Mesothelial cell of epicardium (in vitro differentiated cells): ENCODE data around the gene GRK5. TPM values are rescaled to one million over a fixed set of nuclear protein-coding genes. Genes with fewer than 3 reads are reported as not detected.

Experiments used
- DNase-seq, 2 experiments: peaks; one replicate each; pipeline ENCODE4 v3.0.0; 2021; ENCODE audit warnings: low spot score in 2 of 2; ENCODE audit not compliant: unreplicated experiment in 2 of 2
- H3K27ac Mint-ChIP-seq: 2 replicates; pipeline ENCODE4 v1.8.0; 2021; ENCODE audit warnings: mixed read lengths
- H3K27me3 Mint-ChIP-seq: 2 replicates; pipeline ENCODE4 v1.8.0; 2021; ENCODE audit warnings: low read depth, mixed read lengths
- H3K36me3 Mint-ChIP-seq: 2 replicates; pipeline ENCODE4 v1.8.0; 2021; ENCODE audit warnings: mixed read lengths
- H3K4me1 Mint-ChIP-seq: 2 replicates; pipeline ENCODE4 v1.8.0; 2021; ENCODE audit warnings: mixed read lengths
- H3K4me3 Mint-ChIP-seq: 2 replicates; pipeline ENCODE4 v1.8.0; 2021; ENCODE audit warnings: mild to moderate bottlenecking, moderate library complexity, mixed read lengths
- H3K9me3 Mint-ChIP-seq: 2 replicates; pipeline ENCODE4 v1.8.0; 2021; ENCODE audit warnings: mixed read lengths
- total RNA-seq: library from RNA; stranded (reverse); gene quantifications from 3 replicates; pipeline ENCODE4 v1.2.1, GENCODE V29; 2021
- TF ChIP-seq, protein P1 (sequence below): fragments of 200-600 bp; sonication (generic); IDR thresholded peaks from one replicate; pipeline ENCODE4 v1.5.0; 2021; ENCODE audit warnings: antibody characterized with exemption; ENCODE audit not compliant: unreplicated experiment

Gene GRK5
- total RNA-seq, 1 donor from 2014 or later, result 14.5 TPM

DNA sequence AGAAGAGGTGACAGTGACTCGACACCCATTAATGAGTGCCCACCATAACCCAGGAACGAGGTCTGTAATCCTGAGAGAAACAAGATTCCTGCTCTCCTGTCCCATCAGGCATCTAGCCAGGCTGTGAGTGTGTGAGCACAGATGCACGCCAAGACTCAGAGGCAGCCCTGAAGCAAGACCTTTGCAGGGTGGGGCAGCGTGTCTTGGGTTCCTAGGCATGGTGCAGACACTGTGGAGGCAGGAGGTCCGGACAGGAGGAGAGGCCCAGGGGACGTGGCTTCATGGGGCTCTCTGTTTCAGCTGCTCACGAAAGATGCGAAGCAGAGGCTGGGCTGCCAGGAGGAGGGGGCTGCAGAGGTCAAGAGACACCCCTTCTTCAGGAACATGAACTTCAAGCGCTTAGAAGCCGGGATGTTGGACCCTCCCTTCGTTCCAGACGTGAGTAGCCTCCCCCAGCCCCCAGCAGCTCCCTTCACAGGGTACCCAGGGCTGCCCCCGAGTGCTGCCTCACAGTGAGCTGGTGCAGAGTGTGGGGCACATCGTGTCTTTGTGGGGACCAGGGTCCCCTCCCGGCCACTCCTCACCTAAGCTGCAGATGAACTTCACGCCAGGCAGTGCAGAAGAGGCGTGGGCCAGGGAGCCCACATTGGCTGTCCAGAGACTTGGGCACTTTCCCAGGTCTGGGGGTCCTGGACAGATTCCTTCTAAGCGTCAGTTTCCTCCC lies 240.6 kb downstream of the GRK5 start:
- no peaks in the 10 kb centered on the region for H3K27me3 Mint-ChIP-seq
- H3K27ac Mint-ChIP-seq, result no peak overlapping the region
- TF ChIP-seq, protein P1, sequence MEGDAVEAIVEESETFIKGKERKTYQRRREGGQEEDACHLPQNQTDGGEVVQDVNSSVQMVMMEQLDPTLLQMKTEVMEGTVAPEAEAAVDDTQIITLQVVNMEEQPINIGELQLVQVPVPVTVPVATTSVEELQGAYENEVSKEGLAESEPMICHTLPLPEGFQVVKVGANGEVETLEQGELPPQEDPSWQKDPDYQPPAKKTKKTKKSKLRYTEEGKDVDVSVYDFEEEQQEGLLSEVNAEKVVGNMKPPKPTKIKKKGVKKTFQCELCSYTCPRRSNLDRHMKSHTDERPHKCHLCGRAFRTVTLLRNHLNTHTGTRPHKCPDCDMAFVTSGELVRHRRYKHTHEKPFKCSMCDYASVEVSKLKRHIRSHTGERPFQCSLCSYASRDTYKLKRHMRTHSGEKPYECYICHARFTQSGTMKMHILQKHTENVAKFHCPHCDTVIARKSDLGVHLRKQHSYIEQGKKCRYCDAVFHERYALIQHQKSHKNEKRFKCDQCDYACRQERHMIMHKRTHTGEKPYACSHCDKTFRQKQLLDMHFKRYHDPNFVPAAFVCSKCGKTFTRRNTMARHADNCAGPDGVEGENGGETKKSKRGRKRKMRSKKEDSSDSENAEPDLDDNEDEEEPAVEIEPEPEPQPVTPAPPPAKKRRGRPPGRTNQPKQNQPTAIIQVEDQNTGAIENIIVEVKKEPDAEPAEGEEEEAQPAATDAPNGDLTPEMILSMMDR, result no peak
- H3K4me3 Mint-ChIP-seq, result no peak overlapping the region
- H3K9me3 Mint-ChIP-seq, result no peaks in the 10 kb centered on the region
- no peaks in the 10 kb centered on the region for H3K4me1 Mint-ChIP-seq
- DNase-seq, result no peak
- H3K36me3 Mint-ChIP-seq, result no peaks in the 10 kb centered on the region

DNA sequence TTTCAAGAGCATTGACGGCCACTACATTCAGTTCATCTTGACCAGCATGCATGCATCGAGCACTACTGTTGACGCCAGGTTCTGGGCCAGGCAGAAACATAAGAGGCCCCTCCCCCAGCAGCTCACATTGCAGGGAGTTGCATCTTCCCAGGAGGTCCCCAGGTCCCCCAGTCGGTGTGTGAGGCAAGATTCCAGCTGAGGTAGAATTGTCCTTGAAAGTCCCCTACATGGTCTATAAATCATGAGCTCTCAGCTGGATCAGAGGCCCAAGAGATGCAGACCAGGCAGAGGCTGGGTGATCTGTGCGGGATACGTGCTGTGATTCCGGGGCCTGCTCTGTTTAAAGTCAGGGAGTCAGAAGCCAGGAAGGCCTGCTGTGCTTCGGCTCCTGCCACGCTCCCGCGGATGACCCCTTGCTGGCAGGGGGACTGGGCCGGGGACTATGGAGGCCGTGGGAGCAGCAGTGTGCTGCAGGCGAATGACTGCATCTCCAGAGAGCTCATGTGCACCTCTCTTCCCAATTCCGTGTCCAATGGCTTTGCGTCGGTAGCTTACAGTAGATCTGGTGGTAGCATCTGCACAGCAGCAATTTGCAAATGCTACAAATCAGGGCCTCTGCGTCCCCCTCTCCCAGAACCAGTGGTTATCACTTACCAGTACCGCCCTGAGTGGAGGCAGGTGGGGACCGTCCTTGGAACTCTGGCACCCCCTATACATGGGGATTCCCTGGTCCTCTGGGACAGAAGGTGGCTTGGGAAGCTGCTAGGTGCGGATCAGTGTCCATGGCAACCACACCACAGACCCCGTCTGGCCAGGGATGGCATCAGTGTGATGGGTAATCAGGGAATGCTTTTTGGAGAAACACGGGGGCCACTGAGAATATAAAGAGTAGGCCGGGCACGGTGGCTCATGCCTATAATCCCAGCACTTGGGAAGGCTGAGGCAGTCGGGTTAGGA lies 241.5 kb downstream of the GRK5 start:
- H3K9me3 Mint-ChIP-seq, result no peaks in the 10 kb centered on the region
- H3K36me3 Mint-ChIP-seq, result no peaks in the 10 kb centered on the region
- H3K4me1 Mint-ChIP-seq, result no peaks in the 10 kb centered on the region
- TF ChIP-seq, protein P1, result no peak
- H3K4me3 Mint-ChIP-seq, result no peak overlapping the region
- no peak overlapping the region for H3K27ac Mint-ChIP-seq
- H3K27me3 Mint-ChIP-seq, result no peaks in the 10 kb centered on the region
- no peak for DNase-seq

DNA sequence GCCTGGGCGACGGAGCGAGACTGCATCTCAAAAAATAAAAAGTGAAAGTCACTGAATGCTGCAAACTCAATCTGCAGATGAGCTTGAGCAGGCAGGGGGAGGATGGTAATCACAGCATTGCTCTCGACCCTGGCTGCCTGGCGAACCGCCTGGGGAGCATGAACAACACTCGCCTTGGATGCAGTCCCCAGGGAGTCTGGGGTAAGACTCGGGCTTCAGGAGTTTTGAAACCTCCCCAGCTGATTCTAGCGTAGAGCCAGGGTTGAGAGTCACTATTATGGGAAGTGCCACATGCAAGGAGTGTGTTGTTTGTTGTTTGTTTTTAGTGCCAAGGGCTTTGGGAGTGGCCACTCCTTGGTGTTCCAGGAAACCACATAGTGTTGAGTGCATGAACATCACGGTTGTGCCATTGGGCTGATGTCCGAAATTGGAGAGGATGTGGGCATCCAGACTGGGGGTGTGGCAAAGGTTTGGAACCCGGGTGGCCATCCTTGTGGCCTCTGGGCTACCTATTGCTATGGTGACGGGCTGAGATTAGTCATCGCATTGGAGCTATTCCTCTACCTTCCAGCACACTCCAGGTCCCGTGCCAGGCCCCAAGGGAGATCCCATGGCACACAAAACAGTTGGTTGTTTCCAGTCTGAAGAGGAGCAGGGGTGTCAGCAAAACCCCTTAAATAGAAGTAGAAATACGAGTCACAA lies 242.5 kb downstream of the GRK5 start:
- H3K36me3 Mint-ChIP-seq, result no peaks in the 10 kb centered on the region
- no peaks in the 10 kb centered on the region for H3K27me3 Mint-ChIP-seq
- H3K27ac Mint-ChIP-seq, result no peak overlapping the region
- no peak for DNase-seq
- TF ChIP-seq, protein P1, result no peak
- H3K4me1 Mint-ChIP-seq, result no peaks in the 10 kb centered on the region
- no peak overlapping the region for H3K4me3 Mint-ChIP-seq
- H3K9me3 Mint-ChIP-seq, result no peaks in the 10 kb centered on the region

DNA sequence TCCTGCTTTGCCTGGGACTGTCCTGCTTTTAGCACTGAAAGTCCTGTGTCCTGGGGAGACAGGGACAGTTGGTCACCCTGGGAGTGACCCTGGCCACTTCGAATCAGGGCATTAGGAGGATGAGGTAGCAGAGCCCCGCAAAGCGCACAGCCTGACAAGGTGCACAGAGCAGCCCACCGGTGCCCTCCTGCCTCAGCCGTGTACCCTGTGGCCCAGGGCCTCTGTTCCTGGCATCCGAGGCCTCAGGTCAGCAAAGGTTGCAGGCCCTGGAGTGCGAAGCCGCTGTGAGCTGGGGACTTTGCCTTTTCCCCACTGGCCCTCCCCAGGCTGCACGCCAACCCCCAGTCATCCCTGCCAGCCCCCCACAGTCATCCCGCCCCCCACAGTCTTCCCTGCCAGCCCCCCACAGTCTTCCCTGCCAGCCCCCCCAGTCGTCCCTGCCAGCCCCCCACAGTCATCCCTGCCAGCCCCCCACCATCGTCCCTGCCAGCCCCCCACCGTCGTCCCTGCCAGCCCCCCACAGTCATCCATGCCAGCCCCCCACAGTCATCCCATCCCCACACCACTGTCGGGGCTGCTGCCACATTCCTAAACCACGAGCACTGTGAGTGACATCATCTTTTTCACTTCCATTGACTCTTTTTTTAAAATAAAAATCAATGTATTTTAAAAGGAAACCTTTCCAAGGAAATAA lies 243.4 kb downstream of the GRK5 start:
- no peak for DNase-seq
- Mint-ChIP-seq H3K27ac (no peak overlapping the region), H3K4me3 (no peak overlapping the region), H3K9me3 (no peaks in the 10 kb centered on the region), H3K27me3 (no peaks in the 10 kb centered on the region), H3K36me3 (no peaks in the 10 kb centered on the region), H3K4me1 (no peaks in the 10 kb centered on the region)
- TF ChIP-seq, protein P1, result no peak

DNA sequence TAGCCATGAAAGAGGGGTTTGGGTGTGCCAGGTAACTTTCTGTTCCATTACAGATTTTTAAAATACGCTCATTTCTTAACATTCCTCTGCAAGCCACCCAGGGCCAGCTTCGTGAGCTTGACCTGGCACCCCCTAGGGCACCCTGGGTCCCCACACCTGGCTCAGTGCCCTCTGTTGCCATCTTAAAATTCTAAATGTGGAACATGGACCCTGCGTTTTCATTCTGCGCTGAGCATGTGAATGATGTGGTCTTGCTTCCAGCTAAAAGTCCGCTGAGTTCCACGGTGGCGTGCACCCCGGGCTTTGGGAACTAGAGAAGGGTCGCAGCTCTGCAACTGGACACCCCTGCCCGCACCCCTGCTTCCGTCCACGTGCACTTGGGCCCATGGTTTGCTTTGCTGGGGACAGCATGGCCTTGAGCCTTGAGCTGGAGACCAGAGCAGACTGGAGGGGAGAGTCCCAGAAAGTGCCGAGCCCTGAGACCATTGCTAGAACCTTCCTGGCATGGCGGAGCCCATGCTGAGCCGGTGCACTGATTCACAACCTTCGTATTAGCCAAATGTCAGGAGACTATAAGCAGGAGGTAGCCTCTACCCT lies 244.0 kb downstream of the GRK5 start:
- DNase-seq, result no peak
- no peaks in the 10 kb centered on the region for H3K27me3 Mint-ChIP-seq
- no peak overlapping the region for H3K4me3 Mint-ChIP-seq
- no peaks in the 10 kb centered on the region for H3K4me1 Mint-ChIP-seq
- TF ChIP-seq, protein P1, result no peak
- no peaks in the 10 kb centered on the region for H3K9me3 Mint-ChIP-seq
- no peaks in the 10 kb centered on the region for H3K36me3 Mint-ChIP-seq
- H3K27ac Mint-ChIP-seq, result no peak overlapping the region
